GM12878 (cell line): Measurements from ENCODE around the gene AMH. TPM values are rescaled to one million over a fixed set of nuclear protein-coding genes. Genes with fewer than 3 reads are reported as not detected.
A peak's percentile ranks its signal among the peaks of the same experiment; 100 is the strongest.

ENCODE experiments used
- ATAC-seq: fragments of 200-7000 bp; cut with Tn5 transposase; 3 replicates; pipeline ENCODE4 v1.9.1; 2020; ENCODE audit warnings: mild to moderate bottlenecking, moderate library complexity
- BruUV-seq: library from RNA; stranded (reverse); fragments of 400-500 nt; replicated peaks from 2 replicates; lab custom pipeline; 2021; lab: Mats Ljungman, UMichigan
- CTCF ChIA-PET: fragments of 300-600 bp; sonication (Branson Sonifier 250); formaldehyde crosslinking; extraction: SDS; loops from one replicate; lab custom pipeline; 2021; ENCODE audit warnings: inconsistent platforms; lab: Yijun Ruan, JAX
- POLR2A ChIA-PET: fragments of 350-600 bp; formaldehyde crosslinking; extraction: SDS; loops from one replicate; lab custom pipeline; 2021; ENCODE audit warnings: inconsistent platforms; lab: Charles Lee
- RAD21 ChIA-PET: fragments of 300-600 bp; sonication (Branson Sonifier 250); formaldehyde crosslinking; loops from one replicate; lab custom pipeline; 2023; ENCODE audit warnings: antibody characterized with exemption; ENCODE audit not compliant: unreplicated experiment; lab: Charles Lee
- SMC1A ChIA-PET: fragments of 300-600 bp; sonication (Branson Sonifier 250); formaldehyde crosslinking; loops from one replicate; lab custom pipeline; 2023; ENCODE audit not compliant: unreplicated experiment, uncharacterized antibody; lab: Charles Lee
- DNase-seq: peaks from one replicate; pipeline ENCODE4 v3.0.0-alpha.2; 2011; ENCODE audit warnings: low read depth, low spot score
- FAIRE-seq: peaks from 3 replicates; lab custom pipeline; 2011; peaks lifted over from hg19 to GRCh38; lab: Jason Lieb, UNC
- H2AFZ ChIP-seq: 2 replicates; pipeline ENCODE4 v1.6.0; 2011; ENCODE audit warnings: low read depth, low read length, control low read depth; ENCODE audit not compliant: control insufficient read depth
- H3K27ac ChIP-seq: 2 replicates; pipeline ENCODE4 v1.5.1; 2011; ENCODE audit warnings: control low read depth; ENCODE audit not compliant: control insufficient read depth, insufficient read depth
- H3K27me3 ChIP-seq, 2 experiments: replicated peaks in 1 of 2; 2 replicates each; pipeline versions ENCODE4 v1.6.0 to v1.6.1; 2011; ENCODE audit warnings: low read length in 1 of 2; ENCODE audit not compliant: control insufficient read depth in 2 of 2, insufficient read depth in 2 of 2
- H3K36me3 ChIP-seq, 2 experiments: 2 replicates each; pipeline ENCODE4 v1.5.1; 2011; ENCODE audit warnings: low read length in 1 of 2; ENCODE audit not compliant: control insufficient read depth in 2 of 2, insufficient read depth in 2 of 2
- H3K4me1 ChIP-seq: 2 replicates; pipeline ENCODE4 v1.6.1; 2011; ENCODE audit warnings: mild to moderate bottlenecking, low read length, moderate library complexity, mixed read lengths; ENCODE audit not compliant: control insufficient read depth, insufficient read depth
- H3K4me2 ChIP-seq: 2 replicates; pipeline ENCODE4 v1.6.0; 2011; ENCODE audit warnings: control low read depth; ENCODE audit not compliant: control insufficient read depth, insufficient read depth
- H3K4me3 ChIP-seq: fragments of 200-600 bp; sonication (generic); 2 replicates; pipeline ENCODE4 v1.5.1; 2016
- H3K79me2 ChIP-seq: 2 replicates; pipeline ENCODE4 v1.6.0; 2011; ENCODE audit warnings: low read length; ENCODE audit not compliant: control insufficient read depth, insufficient read depth
- H3K9ac ChIP-seq: 2 replicates; pipeline ENCODE4 v1.8.0; 2011; ENCODE audit warnings: low read length, control low read depth, mixed read lengths; ENCODE audit not compliant: control insufficient read depth, insufficient read depth
- H3K9me3 ChIP-seq: replicated peaks from 3 replicates; pipeline ENCODE4 v1.5.1; 2011; ENCODE audit warnings: mild to moderate bottlenecking, low read length; ENCODE audit not compliant: control insufficient read depth, insufficient read depth
- H4K20me1 ChIP-seq: 2 replicates; pipeline ENCODE4 v1.6.0; 2011; ENCODE audit not compliant: control insufficient read depth, insufficient read depth
- CHD2 ChIP-seq: IDR thresholded peaks from 2 replicates; pipeline ENCODE4 v1.6.1; 2011; ENCODE audit warnings: low read depth, low read length, improper control_type of control experiment, borderline replicate concordance
- FOXM1 ChIP-seq: IDR thresholded peaks from 2 replicates; pipeline ENCODE4 v1.6.1; 2012; ENCODE audit warnings: low read depth, mild to moderate bottlenecking, inconsistent platforms, low read length, moderate library complexity
- HDAC6 ChIP-seq: fragments of 200-600 bp; sonication (generic); IDR thresholded peaks from one replicate; pipeline ENCODE4 v1.8.0; 2017; ENCODE audit warnings: antibody characterized with exemption; ENCODE audit not compliant: unreplicated experiment
- PML ChIP-seq: IDR thresholded peaks from 2 replicates; pipeline ENCODE4 v1.6.1; 2012; ENCODE audit warnings: low read length, inconsistent platforms
- POLR2A ChIP-seq: IDR thresholded peaks from 2 replicates; pipeline ENCODE4 v1.6.1; 2011; ENCODE audit warnings: low read depth, mild to moderate bottlenecking, low read length
- POLR2AphosphoS2 ChIP-seq: IDR thresholded peaks from 2 replicates; pipeline ENCODE4 v1.6.1; 2011; ENCODE audit warnings: low read depth, mild to moderate bottlenecking, low read length, improper control_type of control experiment, moderate library complexity
- POLR2AphosphoS5 ChIP-seq: IDR thresholded peaks from 2 replicates; pipeline ENCODE4 v1.6.1; 2011; ENCODE audit warnings: mild to moderate bottlenecking, low read length, inconsistent platforms
- RAD21 ChIP-seq: IDR thresholded peaks from 2 replicates; pipeline ENCODE4 v1.6.1; 2011; ENCODE audit warnings: mild to moderate bottlenecking, low read depth, low read length, moderate library complexity; ENCODE audit not compliant: insufficient read depth
- RAD51 ChIP-seq: fragments of 450-650 bp; IDR thresholded peaks from 2 replicates; pipeline ENCODE4 v1.6.1; 2016; ENCODE audit warnings: moderate library complexity, mild to moderate bottlenecking, inconsistent platforms
- SMC3 ChIP-seq: IDR thresholded peaks from 2 replicates; pipeline ENCODE4 v1.6.1; 2011; ENCODE audit warnings: low read length, improper control_type of control experiment, borderline replicate concordance
- SUZ12 ChIP-seq: fragments of 200-600 bp; sonication (generic); IDR thresholded peaks from one replicate; pipeline ENCODE4 v1.6.1; 2018; ENCODE audit warnings: antibody characterized with exemption, mild to moderate bottlenecking; ENCODE audit not compliant: unreplicated experiment
- WRNIP1 ChIP-seq: IDR thresholded peaks from 2 replicates; pipeline ENCODE4 v1.6.1; 2011; ENCODE audit warnings: low read depth, low read length, improper control_type of control experiment, borderline replicate concordance
- ZBED1 ChIP-seq: IDR thresholded peaks from 2 replicates; pipeline ENCODE4 v1.6.1; 2016; ENCODE audit warnings: borderline replicate concordance
- ZNF384 ChIP-seq: IDR thresholded peaks from 2 replicates; pipeline ENCODE4 v1.6.1; 2012; ENCODE audit warnings: low read depth, mild to moderate bottlenecking, low read length, improper control_type of control experiment, borderline replicate concordance
- WGBS: methylation state at CpG from one replicate; pipeline ENCODE4 v1.1.6; 2016; ENCODE audit warnings: low lambda C conversion rate; ENCODE audit not compliant: insufficient replicate concordance, insufficient coverage; ENCODE audit errors: missing lambda C conversion rate; 5-methylcytosine and 5-hydroxymethylcytosine counted together
- in situ Hi-C: fragments of 300-500 bp; cut with MboI; formaldehyde crosslinking; loops from 9 replicates; pipeline ENCODE4 v1.14.3; 2018; ENCODE audit warnings: mixed read lengths
- intact Hi-C: fragments of 100-400 bp; cut with micrococcal nuclease; formaldehyde crosslinking; loops from one replicate; pipeline ENCODE4 v1.14.2; 2022; ENCODE audit not compliant: unreplicated experiment
- polyA plus RNA-seq, 11 experiments: library from polyadenylated mRNA; depleted of rRNA in 4 of 11; unstranded in 6 of 11; stranded (reverse) in 5 of 11; fragments of >200 nt; fragmentation: Nextera tagmentation in 4 of 11; fragmentation: Illumina TruSeq in 1 of 11; extraction: Ambion mirVana in 4 of 11; extraction: Trizol in 1 of 11; gene quantifications; 1 replicate in 1 of 11; 2 replicates in 10 of 11; pipeline versions ENCODE4 v1.2.1 to v1.2.3, GENCODE V29; 2011 to 2016; ENCODE audit warnings: inconsistent platforms in 2 of 11, missing spikeins in 2 of 11, low read depth in 1 of 11
- total RNA-seq, 4 experiments: library from RNA; depleted of rRNA in 3 of 4; stranded (reverse); fragments of >200 nt in 3 of 4; fragmentation: Illumina TruSeq in 1 of 4; extraction: Trizol in 1 of 4; gene quantifications; 2 replicates each; pipeline versions ENCODE4 v1.2.1 to v1.2.3, GENCODE V29; 2013 to 2021
- TF ChIP-seq, protein P1 (sequence below): fragments of 450-650 bp; IDR thresholded peaks from 2 replicates; pipeline ENCODE4 v1.6.1; 2017; ENCODE audit warnings: low read depth, mild to moderate bottlenecking, moderate library complexity
- TF ChIP-seq, protein P2 (sequence below), 3 experiments: IDR thresholded peaks in 2 of 3; conservative IDR thresholded peaks in 1 of 3; 2 replicates each; pipeline ENCODE4 v1.5.1; 2011; ENCODE audit warnings: low read depth in 3 of 3, low read length in 3 of 3, mild to moderate bottlenecking in 3 of 3, control low read depth in 2 of 3, moderate library complexity in 2 of 3, inconsistent platforms in 1 of 3, mixed read lengths in 1 of 3; ENCODE audit not compliant: control insufficient read depth in 2 of 3, insufficient read depth in 1 of 3; ENCODE audit errors: extremely low read depth in 1 of 3

The AMH gene
- total and polyA plus RNA-seq, 10 of the 15 experiments (the other 5 are each of a cell fraction or from before 2014, with no cell fraction given): 0.17 to 3.5 (median 0.81) TPM; not detected in 4

DNA sequence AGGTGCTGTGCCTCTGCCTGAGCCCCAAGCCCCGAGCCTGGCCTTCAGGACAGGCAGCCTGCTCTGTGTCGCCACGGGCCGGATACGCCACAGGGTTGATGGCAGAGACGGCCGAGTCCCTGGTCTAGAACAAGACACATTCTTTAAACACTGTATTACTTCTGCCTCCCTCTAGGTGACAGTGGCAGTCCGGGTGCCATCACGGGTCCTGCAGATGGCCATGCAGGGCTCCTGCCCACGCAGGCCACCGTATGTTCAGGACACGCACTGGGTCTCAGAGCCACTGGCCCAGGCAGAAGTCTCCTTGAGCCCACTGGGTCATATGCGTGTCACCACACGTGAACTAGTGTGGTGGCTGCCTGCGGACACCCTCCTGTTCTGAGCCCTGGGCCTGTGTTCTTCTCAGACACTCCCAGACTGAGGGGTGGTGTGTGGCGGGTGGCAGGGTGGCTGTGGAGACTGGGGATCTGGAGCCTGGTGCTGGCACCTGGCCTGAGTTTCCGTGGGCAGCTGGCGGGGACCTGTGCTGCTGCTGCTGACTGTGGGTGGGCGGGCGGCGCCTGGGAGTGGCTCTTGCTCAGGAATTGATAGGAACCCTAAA is 17.4 kb upstream of the AMH start:
- ChIA-PET CTCF (no interaction called here), POLR2A (interaction anchor here (0.6 kb wide), 1 partner anchor 71 kb away, joined by 3 read pairs; no protein-coding TSS in a partner anchor), RAD21 (interaction anchor here (1.0 to 1.3 kb wide), 2 partner anchors 63 to 161 kb away, joined by 3 to 4 read pairs; no protein-coding TSS in a partner anchor), SMC1A (no interaction called here)
- Histone ChIP-seq H3K79me2 (peaks cover 33% of the 10 kb centered on the region), H3K4me1 (peaks cover 12% of the 10 kb centered on the region), H3K9ac (no peak overlapping the region), H2AFZ (no peak overlapping the region), H4K20me1 (no peaks in the 10 kb centered on the region), H3K9me3 (no peaks in the 10 kb centered on the region), H3K36me3 (peaks cover 0 to 32% of the 10 kb centered on the region in 2 experiments; a peak in 3 of 4 replicates), H3K27ac (no peak overlapping the region), H3K27me3 (no peaks in the 10 kb centered on the region), H3K4me3 (no peak overlapping the region), H3K4me2 (no peak overlapping the region)
- intact Hi-C loops (loop anchor here (10.0 kb wide), 1 partner anchor 137 kb away; the partner anchor contains the start of genes IZUMO4 and MOB3A), in situ Hi-C loops (loop anchor here (5.0 kb wide), 1 partner anchor 86 kb away; no protein-coding TSS in a partner anchor)
- BruUV-seq: no TSS peak
- ATAC-seq (no peak), FAIRE-seq (no peak), DNase-seq (no peak)
- WGBS: 83% methylated on average over 21 of the region's 21 CpGs
- TF ChIP-seq POLR2AphosphoS2: peak; percentile 23; the same call in 1 of the 2 replicates
- no peak for TF ChIP-seq ZNF384
- no peak for TF ChIP-seq FOXM1
- no peak for TF ChIP-seq RAD51
- TF ChIP-seq, protein P1, sequence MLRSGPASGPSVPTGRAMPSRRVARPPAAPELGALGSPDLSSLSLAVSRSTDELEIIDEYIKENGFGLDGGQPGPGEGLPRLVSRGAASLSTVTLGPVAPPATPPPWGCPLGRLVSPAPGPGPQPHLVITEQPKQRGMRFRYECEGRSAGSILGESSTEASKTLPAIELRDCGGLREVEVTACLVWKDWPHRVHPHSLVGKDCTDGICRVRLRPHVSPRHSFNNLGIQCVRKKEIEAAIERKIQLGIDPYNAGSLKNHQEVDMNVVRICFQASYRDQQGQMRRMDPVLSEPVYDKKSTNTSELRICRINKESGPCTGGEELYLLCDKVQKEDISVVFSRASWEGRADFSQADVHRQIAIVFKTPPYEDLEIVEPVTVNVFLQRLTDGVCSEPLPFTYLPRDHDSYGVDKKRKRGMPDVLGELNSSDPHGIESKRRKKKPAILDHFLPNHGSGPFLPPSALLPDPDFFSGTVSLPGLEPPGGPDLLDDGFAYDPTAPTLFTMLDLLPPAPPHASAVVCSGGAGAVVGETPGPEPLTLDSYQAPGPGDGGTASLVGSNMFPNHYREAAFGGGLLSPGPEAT: no peak
- TF ChIP-seq RAD21: peak; percentile 25; the same call in 1 of the 2 replicates
- TF ChIP-seq ZBED1: peak; percentile 40; the same call in 1 of the 2 replicates
- TF ChIP-seq SMC3: 0 out of 2 replicates have a peak, but pooled peaks have one; percentile 5
- no peak for TF ChIP-seq SUZ12
- no peak for TF ChIP-seq HDAC6
- TF ChIP-seq, protein P2, sequence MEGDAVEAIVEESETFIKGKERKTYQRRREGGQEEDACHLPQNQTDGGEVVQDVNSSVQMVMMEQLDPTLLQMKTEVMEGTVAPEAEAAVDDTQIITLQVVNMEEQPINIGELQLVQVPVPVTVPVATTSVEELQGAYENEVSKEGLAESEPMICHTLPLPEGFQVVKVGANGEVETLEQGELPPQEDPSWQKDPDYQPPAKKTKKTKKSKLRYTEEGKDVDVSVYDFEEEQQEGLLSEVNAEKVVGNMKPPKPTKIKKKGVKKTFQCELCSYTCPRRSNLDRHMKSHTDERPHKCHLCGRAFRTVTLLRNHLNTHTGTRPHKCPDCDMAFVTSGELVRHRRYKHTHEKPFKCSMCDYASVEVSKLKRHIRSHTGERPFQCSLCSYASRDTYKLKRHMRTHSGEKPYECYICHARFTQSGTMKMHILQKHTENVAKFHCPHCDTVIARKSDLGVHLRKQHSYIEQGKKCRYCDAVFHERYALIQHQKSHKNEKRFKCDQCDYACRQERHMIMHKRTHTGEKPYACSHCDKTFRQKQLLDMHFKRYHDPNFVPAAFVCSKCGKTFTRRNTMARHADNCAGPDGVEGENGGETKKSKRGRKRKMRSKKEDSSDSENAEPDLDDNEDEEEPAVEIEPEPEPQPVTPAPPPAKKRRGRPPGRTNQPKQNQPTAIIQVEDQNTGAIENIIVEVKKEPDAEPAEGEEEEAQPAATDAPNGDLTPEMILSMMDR (IDR thresholded peaks at IDR 0.05 in 2 of 3, conservative IDR thresholded peaks at IDR 0.05 in 1 of 3; ENCODE audit: control insufficient read depth in 2 of 3, extremely low read depth in 1 of 3, insufficient read depth in 1 of 3, low read depth in 3 of 3, low read length in 3 of 3): peak in 2 of 3 experiments; percentile 10 to 29; a peak in 2 of 6 replicates
- TF ChIP-seq POLR2A: peak; percentile 72
- TF ChIP-seq WRNIP1: no peak
- TF ChIP-seq POLR2AphosphoS5: peak; percentile 57
- no peak for TF ChIP-seq CHD2
- TF ChIP-seq PML: peak; percentile 58; the same call in 1 of the 2 replicates
